Measurements from ENCODE around the gene ASPSCR1. TPM values are rescaled to one million over a fixed set of nuclear protein-coding genes. Genes with fewer than 3 reads are reported as not detected.

The ASPSCR1 gene
- total RNA-seq, 2 donors from 2014 or later = 19.7 to 62.3 TPM

DNA sequence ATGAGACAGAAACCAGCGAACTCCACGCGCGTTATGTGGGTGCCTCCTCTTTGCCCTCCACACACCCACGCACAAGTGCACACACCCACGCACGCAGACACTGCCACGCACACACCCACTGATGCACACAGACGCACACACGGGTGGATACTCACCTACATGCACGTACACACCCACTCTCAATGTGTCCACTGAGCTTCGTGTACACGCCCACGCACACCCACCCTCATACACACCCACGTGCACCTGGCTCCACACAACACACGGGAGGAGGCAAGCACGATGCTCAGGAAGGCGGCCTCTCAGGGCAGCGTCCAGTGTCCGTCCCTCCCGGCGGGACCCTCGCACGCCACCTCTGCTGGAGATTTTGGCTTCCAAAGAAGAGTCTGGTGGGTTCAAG lies 70.0 kb downstream of the ASPSCR1 start:
- no peaks in the 10 kb centered on the region for H3K9me3 Mint-ChIP-seq

DNA sequence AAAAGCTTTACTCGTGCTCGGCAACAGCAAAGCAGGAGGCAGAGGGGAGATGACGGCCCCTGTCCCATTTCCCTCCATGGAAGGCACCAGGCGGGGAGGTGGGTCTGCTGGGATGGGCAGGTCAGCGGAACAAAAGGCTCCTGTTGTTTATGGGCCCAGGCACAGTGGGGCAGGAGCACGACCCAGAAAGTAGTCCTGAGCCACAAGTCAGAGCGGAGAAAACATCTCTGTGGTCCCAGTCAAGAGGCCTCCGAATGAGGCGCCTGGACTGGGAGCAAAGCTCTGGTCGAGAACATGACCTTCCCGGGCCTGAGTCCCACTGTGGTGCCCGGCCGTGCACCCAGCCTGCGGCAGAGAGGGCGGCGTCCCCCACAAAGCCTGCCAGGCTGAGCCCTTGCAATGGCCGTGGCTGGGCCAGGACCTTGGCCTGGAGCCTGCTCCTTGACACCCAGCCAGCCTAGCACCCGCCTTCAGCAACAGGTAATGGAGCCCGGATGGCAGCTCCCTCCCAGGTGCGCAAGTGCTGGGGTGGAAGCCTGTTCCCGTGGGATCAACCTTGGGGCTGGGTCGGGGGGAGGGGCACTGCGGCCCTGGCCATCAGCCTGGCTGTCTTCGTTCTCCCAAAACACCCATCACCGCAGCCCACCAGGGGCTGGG lies 70.6 kb downstream of the ASPSCR1 start:
- DNase-seq (ENCODE audit: low spot score in 2 of 2) (no peak), ATAC-seq (no peak)
- Mint-ChIP-seq H3K36me3 (no peaks in the 10 kb centered on the region), H3K27ac (no peak overlapping the region), H3K9me3 (no peaks in the 10 kb centered on the region)

More for the DNA sequence above, 70.0 kb downstream of the ASPSCR1 start:
- H3K27ac Mint-ChIP-seq = no peak overlapping the region
- ATAC-seq (no peak), DNase-seq (ENCODE audit: low spot score in 2 of 2) (no peak)
- no peaks in the 10 kb centered on the region for H3K36me3 Mint-ChIP-seq

DNA sequence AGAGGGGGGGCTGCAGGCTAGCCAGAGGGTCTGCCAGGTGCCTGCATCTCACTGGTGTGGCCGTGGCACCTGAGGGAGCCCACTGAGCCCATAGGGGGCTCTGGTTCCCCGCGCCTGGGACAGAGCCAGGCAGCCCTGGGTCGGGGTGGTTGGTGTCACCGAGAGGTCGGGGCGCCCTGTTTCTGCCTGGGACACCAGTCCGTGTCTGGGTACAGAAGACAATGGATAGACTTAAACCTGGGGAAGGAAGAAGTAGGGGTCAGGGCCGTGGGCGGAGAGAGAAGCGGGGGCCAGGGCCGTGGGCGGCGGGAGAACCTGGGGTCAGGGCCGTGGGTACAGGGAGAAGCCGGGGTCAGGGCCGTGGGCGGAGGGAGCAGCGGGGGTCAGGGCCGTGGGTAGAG lies 71.1 kb downstream of the ASPSCR1 start:
- ATAC-seq = no peak
- Mint-ChIP-seq H3K36me3 (no peaks in the 10 kb centered on the region), H3K27ac (peak overlapping the region in 1 of 2 donors; percentile 29), H3K9me3 (no peaks in the 10 kb centered on the region)
- no peak for DNase-seq (ENCODE audit: low spot score in 2 of 2)

DNA sequence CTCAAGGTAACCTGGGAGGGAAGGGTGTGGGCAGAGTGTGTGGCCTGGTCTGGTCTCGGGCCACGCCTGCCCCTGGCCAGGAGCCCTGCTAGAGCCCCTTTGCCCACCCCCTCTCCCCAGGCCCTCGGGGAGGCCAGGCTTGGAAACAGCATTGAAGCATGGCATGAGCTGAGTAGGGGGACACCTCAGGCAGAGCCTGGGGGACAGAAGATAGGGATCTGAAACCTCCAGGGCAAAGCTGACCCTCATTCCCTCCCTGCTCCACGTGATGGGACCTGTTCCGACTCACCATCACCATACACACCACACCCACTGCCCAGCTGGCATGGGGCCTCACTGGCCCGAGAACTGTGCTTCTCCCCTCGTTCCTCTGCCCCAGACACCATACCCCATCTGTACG lies 71.7 kb downstream of the ASPSCR1 start:
- H3K9me3 Mint-ChIP-seq = no peaks in the 10 kb centered on the region
- DNase-seq (ENCODE audit: low spot score in 2 of 2) (no peak), ATAC-seq (no peak)
- no peak overlapping the region for H3K27ac Mint-ChIP-seq
- no peaks in the 10 kb centered on the region for H3K36me3 Mint-ChIP-seq

DNA sequence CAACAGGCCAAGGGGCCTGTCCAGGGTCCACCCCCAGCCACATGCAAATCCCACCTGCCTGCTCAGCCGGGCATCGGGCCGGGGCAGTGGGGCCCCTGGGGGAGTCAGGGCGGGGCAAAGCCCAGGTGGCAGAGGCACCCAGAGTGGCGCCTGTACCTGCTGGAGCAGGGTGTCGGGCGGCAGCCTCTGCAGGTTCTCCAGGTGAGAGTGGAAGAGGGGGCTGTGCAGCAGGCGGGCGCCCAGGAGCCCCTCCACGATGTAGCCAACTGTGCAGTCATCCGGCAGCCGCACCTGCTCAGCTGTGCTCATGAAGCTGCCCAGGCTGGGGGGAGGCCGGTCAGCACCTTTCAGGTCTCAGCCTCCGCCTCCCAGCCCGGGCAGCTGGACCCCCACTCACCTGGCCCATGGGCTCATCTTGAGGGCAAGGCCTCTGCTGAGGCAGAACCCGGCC lies 72.1 kb downstream of the ASPSCR1 start:
- no peak for ATAC-seq
- Mint-ChIP-seq H3K9me3 (no peaks in the 10 kb centered on the region), H3K36me3 (no peaks in the 10 kb centered on the region), H3K27ac (no peak overlapping the region)
- no peak for DNase-seq (ENCODE audit: low spot score in 2 of 2)

DNA sequence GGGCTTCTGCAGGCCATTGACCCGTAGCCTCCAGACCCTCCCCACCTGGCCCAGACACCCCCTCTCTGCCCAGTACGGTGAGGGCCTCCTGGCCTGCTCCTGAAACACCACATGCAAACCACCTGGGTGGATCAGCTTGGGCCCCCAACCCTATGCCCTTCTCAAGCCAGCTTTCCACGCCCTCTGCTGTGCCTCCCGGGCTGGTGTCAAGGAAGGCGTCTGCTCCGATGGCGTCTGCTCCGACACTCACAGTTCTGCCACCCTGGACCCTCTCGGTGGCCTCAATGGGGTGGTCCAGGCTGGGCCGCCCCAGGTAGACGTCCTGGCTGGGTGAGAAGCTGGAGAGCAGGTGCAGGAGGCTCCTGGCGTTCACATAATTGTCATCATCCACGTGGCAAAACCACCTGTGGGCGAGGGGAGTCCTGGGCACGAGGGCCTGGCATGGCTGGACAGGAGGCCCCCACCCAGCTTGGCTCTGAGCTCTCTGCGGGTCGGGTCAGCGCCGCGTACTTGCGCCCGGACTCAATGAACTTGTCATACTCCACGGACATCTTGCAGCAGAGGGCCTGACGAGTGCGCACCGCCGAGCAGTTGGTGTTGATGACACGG lies 72.8 kb downstream of the ASPSCR1 start:
- peak overlapping the region in 1 of 2 donors; percentile 83 for H3K27ac Mint-ChIP-seq
- no peaks in the 10 kb centered on the region for H3K9me3 Mint-ChIP-seq
- no peaks in the 10 kb centered on the region for H3K36me3 Mint-ChIP-seq
- ATAC-seq (no peak), DNase-seq (ENCODE audit: low spot score in 2 of 2) (no peak)

DNA sequence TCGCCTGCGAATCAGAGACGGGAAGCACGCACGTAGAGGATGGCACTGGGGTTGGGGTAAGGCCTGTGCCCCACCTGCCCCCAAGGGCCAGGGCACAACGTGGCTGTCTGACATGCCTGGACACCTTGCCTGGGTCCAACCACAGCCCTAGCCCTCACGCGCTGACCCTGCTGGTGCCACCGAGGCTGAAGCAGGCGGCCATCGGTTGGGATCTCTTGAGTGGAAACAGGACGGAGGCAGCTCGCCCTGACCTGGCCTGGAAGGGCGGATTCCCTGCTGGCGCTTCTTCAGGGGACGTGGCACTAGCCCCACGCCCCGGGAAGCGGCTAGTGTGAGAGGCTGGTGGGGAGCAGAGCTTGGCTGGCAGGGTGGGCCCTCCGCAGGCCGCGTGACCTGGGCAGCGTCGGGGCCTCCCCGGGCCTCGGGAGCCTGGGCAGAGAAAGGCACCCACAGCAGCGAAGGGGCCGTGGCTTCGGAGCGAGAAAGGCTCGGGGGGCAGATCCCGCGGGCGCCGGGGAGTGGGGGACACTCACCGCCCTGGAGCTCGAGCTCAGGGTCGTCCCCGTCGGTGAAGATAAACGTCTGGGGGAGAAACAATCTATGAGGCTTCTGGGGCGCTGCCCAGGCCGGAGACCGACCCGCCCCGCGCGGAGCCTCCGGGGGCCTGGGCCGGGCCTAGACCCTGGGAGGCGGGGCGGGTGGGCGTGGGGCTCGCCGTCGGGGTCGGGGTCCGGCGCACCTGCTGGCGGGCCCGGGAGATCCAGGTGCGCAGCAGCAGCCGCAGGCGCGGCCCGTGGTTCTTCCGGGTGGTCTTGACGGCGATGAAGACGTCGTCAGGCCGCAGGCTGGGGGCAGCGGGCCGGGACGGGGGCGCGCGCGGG lies 73.6 kb downstream of the ASPSCR1 start:
- Mint-ChIP-seq H3K36me3 (no peaks in the 10 kb centered on the region), H3K9me3 (no peaks in the 10 kb centered on the region), H3K27ac (peak overlapping the region; percentile 83 to 90)
- peak; percentile 11 to 31 for ATAC-seq
- no peak for DNase-seq (ENCODE audit: low spot score in 2 of 2)

DNA sequence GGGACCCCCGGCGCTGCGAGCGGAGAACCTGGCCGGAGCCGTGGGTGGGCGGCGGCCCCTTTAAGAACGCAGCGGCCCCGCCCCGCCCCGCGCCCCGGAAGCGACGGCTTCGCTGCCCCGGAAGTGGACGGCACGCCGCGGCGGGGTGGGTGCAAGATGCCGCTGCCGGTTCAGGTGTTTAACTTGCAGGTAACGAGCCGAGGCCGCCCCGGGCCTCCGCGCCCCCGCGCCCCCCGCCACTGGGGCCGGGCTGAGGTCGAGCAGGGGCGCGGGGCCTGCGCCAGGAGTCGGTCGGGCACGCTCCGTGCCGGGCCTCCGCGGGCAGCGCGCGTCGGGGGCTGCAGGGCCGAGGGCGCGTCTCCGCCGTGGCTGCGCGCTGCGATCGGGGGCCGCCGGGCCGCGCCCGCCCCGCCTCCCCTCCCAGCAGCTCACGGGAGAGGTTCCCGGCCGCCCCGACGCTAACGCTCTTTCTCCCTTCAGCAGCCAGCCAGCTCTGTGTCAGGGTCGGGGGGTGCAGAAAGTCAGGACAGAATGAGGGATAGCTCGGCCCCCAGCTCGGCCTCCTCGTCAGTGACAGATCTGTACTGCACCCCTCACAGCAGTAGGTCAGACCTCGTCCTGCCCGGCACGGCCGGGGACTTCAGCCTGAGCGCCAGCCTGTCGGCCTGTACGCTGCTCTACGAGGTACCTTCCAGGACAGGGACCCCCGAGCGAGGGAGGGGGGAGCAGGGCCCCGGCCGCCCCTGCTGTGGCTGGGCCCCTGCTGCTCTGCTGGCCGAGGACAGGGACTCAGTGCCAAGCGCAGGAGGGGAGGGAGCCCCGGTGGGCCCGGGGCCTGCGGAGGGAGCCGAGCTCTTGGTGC lies 74.6 kb downstream of the ASPSCR1 start, which contains the start of the genes GPS1 and RFNG:
Gene GPS1, plus strand, starts transcription at position 123 of the 862 bp plus-strand sequence. Its CDS starts 34 bp downstream, at position 157.
Gene RFNG, minus strand, starts transcription at position 36 of the 862 bp plus-strand sequence. CDS start 45 bp downstream, outside the sequence.
- H3K36me3 Mint-ChIP-seq = no peaks in the 10 kb centered on the region

DNA sequence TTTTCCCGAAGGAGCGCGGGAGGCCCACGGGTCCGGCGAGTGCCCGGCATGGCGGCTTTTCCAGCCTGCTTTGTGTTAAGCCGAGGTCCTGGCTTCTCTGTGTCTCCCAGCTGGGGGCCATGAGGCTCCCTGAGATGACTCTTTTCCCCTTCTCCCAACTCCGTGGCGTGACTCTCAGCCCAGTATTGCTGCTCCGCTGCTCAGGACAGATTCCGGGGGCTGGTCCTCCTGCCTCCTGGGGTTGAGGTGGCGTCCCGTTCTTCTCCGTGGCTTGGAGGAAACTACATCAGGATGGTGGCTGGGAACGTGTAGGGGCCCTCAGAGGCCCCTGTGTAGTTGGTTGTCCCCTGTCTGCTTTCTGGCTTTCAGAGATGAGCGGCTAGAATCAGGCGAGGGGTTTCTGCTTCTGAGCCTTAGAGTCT lies 75.2 kb downstream of the ASPSCR1 start:
- peak overlapping the region; percentile 51 to 55 for H3K27ac Mint-ChIP-seq
- H3K36me3 Mint-ChIP-seq = no peaks in the 10 kb centered on the region
- ATAC-seq (no peak), DNase-seq (ENCODE audit: low spot score in 2 of 2) (no peak)
- H3K9me3 Mint-ChIP-seq = no peaks in the 10 kb centered on the region

More for the DNA sequence above, 74.6 kb downstream of the ASPSCR1 start, which contains the start of the genes GPS1 and RFNG:
- Mint-ChIP-seq H3K9me3 (no peaks in the 10 kb centered on the region), H3K27ac (peak within 1 kb of the TSS; percentile 83 to 90)
- DNase-seq (ENCODE audit: low spot score in 2 of 2) = peak in 1 of 2 donors; percentile 87
- peak; percentile 88 to 89 for ATAC-seq

DNA sequence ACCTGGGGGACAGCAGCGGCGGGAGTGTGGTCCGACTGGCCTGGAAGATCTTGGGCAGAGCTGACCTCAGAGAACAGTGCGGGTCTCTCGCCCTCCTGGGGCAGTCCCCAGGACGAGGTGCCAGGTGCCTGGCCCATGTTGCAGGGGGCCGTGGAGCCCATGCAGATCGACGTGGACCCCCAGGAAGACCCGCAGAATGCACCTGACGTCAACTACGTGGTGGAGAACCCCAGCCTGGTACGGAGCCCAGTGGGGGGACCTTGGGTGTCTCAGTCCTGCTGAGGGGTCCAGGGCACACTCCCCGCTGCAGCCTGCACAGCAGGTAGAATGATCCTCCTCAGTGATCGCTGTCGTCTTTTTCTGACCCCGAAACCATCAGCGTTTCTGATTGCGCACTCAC lies 75.7 kb downstream of the ASPSCR1 start:
- ATAC-seq = no peak
- Mint-ChIP-seq H3K36me3 (no peaks in the 10 kb centered on the region), H3K27ac (peak overlapping the region in 1 of 2 donors; percentile 51), H3K9me3 (no peaks in the 10 kb centered on the region)
- DNase-seq (ENCODE audit: low spot score in 2 of 2) = no peak

DNA sequence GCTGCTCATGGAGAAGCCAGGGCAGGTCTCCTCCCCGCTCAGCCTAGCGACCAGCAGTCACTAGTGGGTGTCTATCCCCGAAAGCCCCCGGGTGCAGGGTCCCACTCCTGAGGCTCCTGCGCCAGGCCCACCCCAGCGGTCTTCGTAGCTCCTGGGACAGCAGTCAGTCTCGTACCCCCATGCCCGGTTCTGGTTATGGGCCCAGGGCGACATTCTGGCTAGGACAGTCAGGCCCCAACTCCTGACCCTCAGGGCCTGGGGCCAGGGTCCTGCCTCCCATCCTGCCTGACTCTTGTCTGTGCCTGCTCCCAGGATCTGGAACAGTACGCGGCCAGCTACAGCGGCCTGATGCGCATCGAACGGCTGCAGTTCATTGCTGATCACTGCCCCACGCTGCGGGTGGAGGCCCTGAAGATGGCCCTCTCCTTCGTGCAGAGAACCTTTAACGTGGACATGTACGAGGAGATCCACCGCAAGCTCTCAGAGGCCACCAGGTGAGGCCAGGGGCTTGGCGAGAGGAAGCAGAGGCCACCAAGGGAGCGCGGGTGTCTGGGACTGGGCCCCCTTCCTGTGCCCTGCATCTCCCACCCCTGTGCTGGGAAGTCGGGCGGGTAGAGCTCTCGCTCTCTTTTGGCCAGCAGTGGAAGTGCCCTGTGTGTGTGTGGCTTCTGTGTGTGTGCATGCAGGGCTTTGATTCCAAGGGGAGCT lies 76.3 kb downstream of the ASPSCR1 start:
- ATAC-seq = no peak
- Mint-ChIP-seq H3K36me3 (no peaks in the 10 kb centered on the region), H3K9me3 (no peaks in the 10 kb centered on the region), H3K27ac (peak overlapping the region in 1 of 2 donors; percentile 51)
- no peak for DNase-seq (ENCODE audit: low spot score in 2 of 2)

DNA sequence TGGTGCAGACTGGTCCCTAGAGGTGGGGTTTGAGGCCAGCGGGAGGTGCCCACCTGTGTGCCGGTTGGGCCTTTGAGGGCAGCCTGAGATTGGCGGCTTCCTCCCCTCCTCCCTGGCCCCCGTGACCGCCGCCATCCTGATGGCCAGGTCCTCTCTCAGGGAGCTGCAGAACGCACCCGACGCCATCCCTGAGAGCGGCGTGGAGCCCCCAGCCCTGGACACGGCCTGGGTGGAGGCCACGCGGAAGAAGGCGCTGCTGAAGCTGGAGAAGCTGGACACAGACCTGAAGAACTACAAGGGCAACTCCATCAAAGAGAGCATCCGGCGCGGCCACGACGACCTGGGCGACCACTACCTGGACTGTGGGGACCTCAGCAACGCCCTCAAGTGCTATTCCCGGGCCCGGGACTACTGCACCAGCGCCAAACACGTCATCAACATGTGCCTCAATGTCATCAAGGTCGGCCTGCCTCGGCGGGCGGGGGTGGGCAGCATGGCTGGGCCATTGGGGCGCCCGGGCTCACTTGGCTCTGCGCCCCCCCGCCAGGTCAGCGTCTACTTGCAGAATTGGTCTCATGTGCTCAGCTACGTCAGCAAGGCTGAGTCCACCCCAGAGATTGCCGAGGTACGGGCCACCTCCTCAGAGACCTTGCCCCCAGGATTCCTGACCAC lies 77.1 kb downstream of the ASPSCR1 start:
- Mint-ChIP-seq H3K9me3 (no peaks in the 10 kb centered on the region), H3K36me3 (no peaks in the 10 kb centered on the region), H3K27ac (peak overlapping the region in 1 of 2 donors; percentile 90)
- ATAC-seq = no peak
- no peak for DNase-seq (ENCODE audit: low spot score in 2 of 2)

DNA sequence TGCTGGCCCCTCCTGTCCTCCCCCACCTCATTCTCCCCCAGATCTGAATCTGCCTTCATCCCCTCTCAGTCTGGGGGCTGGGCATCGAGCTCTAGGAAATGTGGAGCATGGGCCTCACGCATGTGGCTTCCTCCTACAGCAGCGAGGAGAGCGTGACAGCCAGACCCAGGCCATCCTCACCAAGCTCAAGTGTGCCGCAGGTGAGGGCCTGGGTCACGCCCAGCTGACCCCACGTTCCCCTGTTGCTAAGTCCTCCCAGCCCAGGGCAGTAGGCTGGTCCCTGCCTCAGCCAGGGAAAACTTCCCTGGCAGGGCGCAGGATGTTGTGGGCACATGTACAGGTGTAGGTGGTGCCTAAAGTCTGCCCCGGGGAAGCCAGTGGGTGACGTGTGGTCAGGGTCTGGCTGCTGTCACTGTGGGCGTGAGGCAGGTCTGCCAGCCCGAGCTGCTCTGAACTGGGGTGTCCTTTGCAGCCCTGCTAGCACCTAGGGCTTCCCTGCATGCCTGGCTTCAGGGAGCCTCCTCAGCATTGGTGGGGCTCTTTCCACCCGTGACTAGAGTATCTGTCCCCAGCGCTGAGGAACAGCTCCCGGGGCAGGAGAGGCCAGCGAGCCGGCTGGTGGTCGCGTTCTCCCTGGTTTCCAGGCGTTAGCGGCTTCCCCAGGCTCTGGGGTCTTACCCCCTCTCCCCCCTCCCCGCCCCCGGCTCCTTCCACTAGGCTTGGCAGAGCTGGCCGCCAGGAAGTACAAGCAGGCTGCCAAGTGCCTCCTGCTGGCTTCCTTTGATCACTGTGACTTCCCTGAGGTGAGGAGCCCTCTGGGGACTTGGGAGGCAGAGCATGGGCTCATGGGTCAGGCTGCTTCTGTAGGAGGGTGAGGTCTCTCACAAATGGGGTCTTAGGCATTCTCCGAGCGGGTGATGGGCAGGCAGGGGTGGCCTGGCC lies 77.9 kb downstream of the ASPSCR1 start:
- H3K9me3 Mint-ChIP-seq = no peaks in the 10 kb centered on the region
- ATAC-seq (no peak), DNase-seq (ENCODE audit: low spot score in 2 of 2) (no peak)
- H3K36me3 Mint-ChIP-seq = no peaks in the 10 kb centered on the region
- peak overlapping the region in 1 of 2 donors; percentile 90 for H3K27ac Mint-ChIP-seq

Data from activated naive CD4-positive, alpha-beta T cell treated with anti-CD3 and anti-CD28 coated beads, Interleukin-2, amount 50 U/mL, for 72 hours (primary cell).